NCI-H1048 (cell line): ENCODE results near the gene AP1B1.
"Not testable (repeated sequence)": the region's sequence is repeated elsewhere in the genome, so short reads cannot be mapped to it uniquely, and the experiment has no call there.

ENCODE experiments used
- DNase-seq: peaks from one replicate; lab custom pipeline; 2025; lab: John Stamatoyannopoulos, UW

AP1B1 gene

GRCh38 chr22:29387921-29388758 lies at the start of gene AP1B1:
Gene AP1B1, minus strand, starts transcription at chr22:29388570. Its CDS starts 21,327 bp downstream, at chr22:29367243.
- DNase-seq: peak; percentile 94

GRCh38 chr22:29435236-29436136 lies 47.1 kb upstream of the AP1B1 start:
- no peak for DNase-seq

- DNase-seq: no peak
These were observed 45.9 kb upstream of the AP1B1 start for GRCh38 chr22:29434288-29434687.

GRCh38 chr22:29433856-29434255 lies 45.5 kb upstream of the AP1B1 start:
- DNase-seq: no peak

- DNase-seq: no peak
These were observed 43.6 kb upstream of the AP1B1 start for GRCh38 chr22:29431986-29432385.

- no peak for DNase-seq
These were observed 38.9 kb upstream of the AP1B1 start for GRCh38 chr22:29427176-29427760.

GRCh38 chr22:29426476-29426875 lies 38.1 kb upstream of the AP1B1 start:
- DNase-seq: no peak

- DNase-seq: not testable (repeated sequence)
These were observed 30.3 kb upstream of the AP1B1 start for GRCh38 chr22:29418704-29419103.

- not testable (repeated sequence) for DNase-seq
These were observed 26.7 kb upstream of the AP1B1 start for GRCh38 chr22:29414951-29415591.

GRCh38 chr22:29412772-29413171 lies 24.4 kb upstream of the AP1B1 start:
- DNase-seq: not testable (repeated sequence)

GRCh38 chr22:29411569-29412211 lies 23.3 kb upstream of the AP1B1 start:
- DNase-seq: not testable (repeated sequence)

- no peak for DNase-seq
These were observed 20.6 kb upstream of the AP1B1 start for GRCh38 chr22:29408940-29409339.

- not testable (repeated sequence) for DNase-seq
These were observed 13.2 kb upstream of the AP1B1 start for GRCh38 chr22:29401538-29401937.

- DNase-seq: no peak
These were observed 12.2 kb upstream of the AP1B1 start for GRCh38 chr22:29400576-29400975.

- no peak for DNase-seq
These were observed 9.4 kb upstream of the AP1B1 start for GRCh38 chr22:29397791-29398190.

- no peak for DNase-seq
These were observed 7.8 kb upstream of the AP1B1 start for GRCh38 chr22:29396126-29396525.

GRCh38 chr22:29394931-29395581 lies 6.7 kb upstream of the AP1B1 start:
- DNase-seq: no peak

GRCh38 chr22:29393019-29393608 lies 4.7 kb upstream of the AP1B1 start:
- no peak for DNase-seq

- no peak for DNase-seq
These were observed 3.2 kb upstream of the AP1B1 start for GRCh38 chr22:29391546-29391945.

- DNase-seq: no peak
These were observed 1.9 kb upstream of the AP1B1 start for GRCh38 chr22:29390270-29390669.

- DNase-seq: no peak
These were observed 355 bp upstream of the AP1B1 start for GRCh38 chr22:29388759-29389090.
